ENCODE measurements around the gene IPPK.
"Not testable (repeated sequence)": the region's sequence is repeated elsewhere in the genome, so short reads cannot be mapped to it uniquely, and the experiment has no call there.

IPPK gene

GRCh38 chr9:92613268-92614122, 56.4 kb downstream of the IPPK start:
- no peak for DNase-seq

GRCh38 chr9:92612816-92613215, 57.1 kb downstream of the IPPK start:
- DNase-seq, result no peak

- no peak for DNase-seq
Measured at GRCh38 chr9:92612292-92612691, 57.6 kb downstream of the IPPK start.

- no peak for DNase-seq
Measured at GRCh38 chr9:92611621-92612285, 58.2 kb downstream of the IPPK start.

- DNase-seq, result no peak
Measured at GRCh38 chr9:92610470-92611420, 59.2 kb downstream of the IPPK start.

GRCh38 chr9:92608909-92609445, 61.0 kb downstream of the IPPK start:
- DNase-seq, result peak; percentile 77

- no peak for DNase-seq
Measured at GRCh38 chr9:92608241-92608908, 61.6 kb downstream of the IPPK start.

- DNase-seq, result peak; percentile 72
Measured at GRCh38 chr9:92607773-92608172, 62.2 kb downstream of the IPPK start.

- no peak for DNase-seq
Measured at GRCh38 chr9:92607088-92607487, 62.8 kb downstream of the IPPK start.

- DNase-seq, result no peak
Measured at GRCh38 chr9:92605224-92605623, 64.7 kb downstream of the IPPK start.

GRCh38 chr9:92603990-92604389, 65.9 kb downstream of the IPPK start:
- no peak for DNase-seq

- no peak for DNase-seq
Measured at GRCh38 chr9:92603100-92603499, 66.8 kb downstream of the IPPK start.

- DNase-seq, result peak; percentile 67
Measured at GRCh38 chr9:92602413-92602812, 67.5 kb downstream of the IPPK start.

- DNase-seq, result no peak
Measured at GRCh38 chr9:92601451-92601850, 68.5 kb downstream of the IPPK start.

GRCh38 chr9:92600462-92601261, 69.3 kb downstream of the IPPK start:
- peak; percentile 71 for DNase-seq

- DNase-seq, result no peak
Measured at GRCh38 chr9:92599938-92600461, 69.9 kb downstream of the IPPK start.

- DNase-seq, result no peak
Measured at GRCh38 chr9:92598382-92598781, 71.5 kb downstream of the IPPK start.

- DNase-seq, result no peak
Measured at GRCh38 chr9:92595930-92596329, 74.0 kb downstream of the IPPK start.

- DNase-seq, result not testable (repeated sequence)
Measured at GRCh38 chr9:92595075-92595474, 74.9 kb downstream of the IPPK start.

- no peak for DNase-seq
Measured at GRCh38 chr9:92592946-92593861, 76.7 kb downstream of the IPPK start.

All from right forelimb (tissue), 1 donor.